AG10803 (cell line): ENCODE measurements around the gene USH1C.

Source experiments
- DNase-seq: peaks from one replicate; pipeline ENCODE4 v3.0.0; 2010; ENCODE audit warnings: low read depth
- H3K4me3 ChIP-seq: 2 replicates; pipeline ENCODE4 v1.5.1; 2011; ENCODE audit warnings: mild to moderate bottlenecking, low read length, control low read depth
- TF ChIP-seq, protein P1 (sequence below): conservative IDR thresholded peaks from 2 replicates; pipeline ENCODE4 v1.5.1; 2011; ENCODE audit warnings: mild to moderate bottlenecking, low read length, control low read depth, inconsistent platforms

The USH1C gene

GRCh38 chr11:17532784-17533183 lies 11.4 kb downstream of the USH1C start:
- no peak overlapping the region for H3K4me3 ChIP-seq
- TF ChIP-seq, protein P1, sequence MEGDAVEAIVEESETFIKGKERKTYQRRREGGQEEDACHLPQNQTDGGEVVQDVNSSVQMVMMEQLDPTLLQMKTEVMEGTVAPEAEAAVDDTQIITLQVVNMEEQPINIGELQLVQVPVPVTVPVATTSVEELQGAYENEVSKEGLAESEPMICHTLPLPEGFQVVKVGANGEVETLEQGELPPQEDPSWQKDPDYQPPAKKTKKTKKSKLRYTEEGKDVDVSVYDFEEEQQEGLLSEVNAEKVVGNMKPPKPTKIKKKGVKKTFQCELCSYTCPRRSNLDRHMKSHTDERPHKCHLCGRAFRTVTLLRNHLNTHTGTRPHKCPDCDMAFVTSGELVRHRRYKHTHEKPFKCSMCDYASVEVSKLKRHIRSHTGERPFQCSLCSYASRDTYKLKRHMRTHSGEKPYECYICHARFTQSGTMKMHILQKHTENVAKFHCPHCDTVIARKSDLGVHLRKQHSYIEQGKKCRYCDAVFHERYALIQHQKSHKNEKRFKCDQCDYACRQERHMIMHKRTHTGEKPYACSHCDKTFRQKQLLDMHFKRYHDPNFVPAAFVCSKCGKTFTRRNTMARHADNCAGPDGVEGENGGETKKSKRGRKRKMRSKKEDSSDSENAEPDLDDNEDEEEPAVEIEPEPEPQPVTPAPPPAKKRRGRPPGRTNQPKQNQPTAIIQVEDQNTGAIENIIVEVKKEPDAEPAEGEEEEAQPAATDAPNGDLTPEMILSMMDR: no peak
- no peak for DNase-seq

DNA sequence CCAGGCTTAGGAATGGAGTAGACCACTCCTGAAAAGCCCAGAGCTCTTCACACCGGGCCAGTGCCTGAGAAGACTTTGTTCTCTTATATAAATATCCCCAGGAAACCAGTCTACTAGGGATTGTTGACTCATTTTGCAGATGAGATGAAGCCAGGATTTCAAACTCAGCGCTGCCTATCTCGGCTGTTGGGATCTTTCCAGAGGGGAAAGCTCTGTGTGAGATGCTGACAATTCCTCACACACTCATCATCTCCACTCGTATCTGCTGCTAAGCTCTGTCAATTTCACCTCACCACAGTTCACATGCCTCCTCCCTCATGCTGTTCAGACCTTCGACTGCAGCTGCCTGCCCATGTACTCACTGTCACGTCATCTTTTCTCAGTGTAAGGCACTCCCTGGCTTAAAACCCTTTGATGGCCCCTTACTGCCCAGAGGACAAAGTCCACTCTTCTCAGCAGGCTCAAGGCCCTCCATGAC lies 12.5 kb downstream of the USH1C start:
- TF ChIP-seq, protein P1: no peak
- no peak overlapping the region for H3K4me3 ChIP-seq
- no peak for DNase-seq

DNA sequence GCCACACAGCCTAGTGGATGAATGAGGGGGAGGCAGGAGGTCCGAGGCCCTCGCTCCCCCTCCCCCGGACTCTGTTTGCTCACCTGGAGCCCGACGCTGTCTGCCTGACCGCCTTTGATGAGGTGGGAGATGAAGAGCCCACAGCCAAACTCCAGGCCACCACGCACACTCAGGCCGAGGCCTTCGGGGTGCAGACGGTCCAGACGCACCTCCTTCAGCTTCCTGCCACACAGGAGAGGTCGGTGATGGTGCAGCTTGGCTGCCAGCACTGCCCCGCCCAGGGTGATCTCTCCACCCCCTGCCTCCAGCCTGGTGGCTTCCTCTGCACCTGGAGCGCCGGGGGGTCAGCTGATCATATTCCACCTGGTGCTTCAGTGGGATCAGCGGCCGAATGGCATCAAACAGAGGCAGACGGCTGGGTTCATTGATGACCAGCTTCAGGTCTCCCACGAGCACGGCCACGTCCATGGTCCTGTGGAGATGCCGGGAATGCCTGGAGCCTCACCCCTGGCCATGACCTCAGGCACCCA lies 13.1 kb downstream of the USH1C start:
- TF ChIP-seq, protein P1: no peak
- no peak for DNase-seq

GRCh38 chr11:17529844-17530185 lies 14.4 kb downstream of the USH1C start:
- DNase-seq: no peak
- H3K4me3 ChIP-seq: no peak overlapping the region
- TF ChIP-seq, protein P1: no peak

More for the DNA sequence above, 13.1 kb downstream of the USH1C start:
- no peak overlapping the region for H3K4me3 ChIP-seq

- no peak overlapping the region for H3K4me3 ChIP-seq
- peak; percentile 10 for DNase-seq
- TF ChIP-seq, protein P1: no peak
Measured at GRCh38 chr11:17528906-17529843, 15.0 kb downstream of the USH1C start.

- DNase-seq: peak; percentile 26
- H3K4me3 ChIP-seq: no peak overlapping the region
- TF ChIP-seq, protein P1: peak; percentile 63
Measured at GRCh38 chr11:17528181-17528691, 16.0 kb downstream of the USH1C start.
